ENCODE data around the gene ITPRIPL1.
A peak's percentile ranks its signal among the peaks of the same experiment; 100 is the strongest.

The ITPRIPL1 gene

DNA sequence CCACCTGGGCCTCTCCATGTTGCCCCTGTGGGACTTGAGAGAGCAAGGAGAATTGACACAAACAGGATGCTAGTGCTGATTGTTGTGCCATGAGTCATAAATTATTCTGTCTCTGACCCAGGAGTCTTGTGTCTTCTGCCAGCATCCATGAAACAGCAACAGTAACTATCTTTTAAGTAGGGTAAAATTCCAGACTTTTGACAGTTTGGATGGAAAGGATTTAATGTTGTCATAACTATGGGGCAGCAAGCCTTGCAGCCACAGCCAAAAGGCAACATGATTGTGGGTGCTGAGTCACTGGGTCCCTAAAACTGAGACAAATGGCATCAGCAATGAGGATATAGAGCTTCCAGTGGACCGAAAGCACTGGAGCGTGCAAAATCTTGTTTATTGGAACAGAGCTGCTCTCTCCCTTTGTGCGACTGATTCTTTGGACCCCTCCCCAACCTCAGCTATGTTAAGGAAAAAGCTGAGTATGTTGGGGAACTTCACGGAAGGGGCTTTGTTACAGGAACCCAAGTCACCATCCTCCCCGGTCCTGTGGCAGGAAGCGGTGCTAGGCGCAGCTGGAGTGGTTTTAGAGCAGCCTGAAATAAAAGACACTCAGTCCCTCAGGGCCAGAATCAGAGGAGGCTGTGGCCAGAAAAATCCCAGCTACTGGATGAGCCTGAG is 9.6 kb upstream of the ITPRIPL1 start:
- TF ChIP-seq, protein P1, sequence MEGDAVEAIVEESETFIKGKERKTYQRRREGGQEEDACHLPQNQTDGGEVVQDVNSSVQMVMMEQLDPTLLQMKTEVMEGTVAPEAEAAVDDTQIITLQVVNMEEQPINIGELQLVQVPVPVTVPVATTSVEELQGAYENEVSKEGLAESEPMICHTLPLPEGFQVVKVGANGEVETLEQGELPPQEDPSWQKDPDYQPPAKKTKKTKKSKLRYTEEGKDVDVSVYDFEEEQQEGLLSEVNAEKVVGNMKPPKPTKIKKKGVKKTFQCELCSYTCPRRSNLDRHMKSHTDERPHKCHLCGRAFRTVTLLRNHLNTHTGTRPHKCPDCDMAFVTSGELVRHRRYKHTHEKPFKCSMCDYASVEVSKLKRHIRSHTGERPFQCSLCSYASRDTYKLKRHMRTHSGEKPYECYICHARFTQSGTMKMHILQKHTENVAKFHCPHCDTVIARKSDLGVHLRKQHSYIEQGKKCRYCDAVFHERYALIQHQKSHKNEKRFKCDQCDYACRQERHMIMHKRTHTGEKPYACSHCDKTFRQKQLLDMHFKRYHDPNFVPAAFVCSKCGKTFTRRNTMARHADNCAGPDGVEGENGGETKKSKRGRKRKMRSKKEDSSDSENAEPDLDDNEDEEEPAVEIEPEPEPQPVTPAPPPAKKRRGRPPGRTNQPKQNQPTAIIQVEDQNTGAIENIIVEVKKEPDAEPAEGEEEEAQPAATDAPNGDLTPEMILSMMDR (conservative IDR thresholded peaks at IDR 0.05; ENCODE audit: low read length), result no peak
- H3K4me3 ChIP-seq (ENCODE audit: low read length), result no peak overlapping the region

DNA sequence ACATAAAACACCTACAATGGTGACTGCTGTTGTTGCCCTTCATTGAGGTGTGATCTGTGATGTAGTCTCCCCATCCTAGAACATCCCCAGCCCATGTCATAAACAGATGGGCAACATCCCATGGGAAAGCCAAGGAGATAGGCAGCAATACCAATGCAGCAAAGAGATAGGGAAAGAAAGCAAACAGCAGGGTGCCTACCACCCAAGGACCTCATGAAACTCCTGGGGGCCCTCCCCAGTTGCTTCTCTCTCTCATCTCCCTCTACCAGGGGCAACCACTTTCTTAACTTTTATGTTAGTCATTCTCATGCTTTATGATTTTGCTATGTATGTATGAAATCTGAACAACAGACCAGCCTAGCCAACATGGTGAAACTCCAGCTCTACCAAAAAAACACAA is 8.1 kb upstream of the ITPRIPL1 start:
- TF ChIP-seq, protein P1 (conservative IDR thresholded peaks at IDR 0.05; ENCODE audit: low read length), result no peak
- DNase-seq (ENCODE audit: low read depth), result no peak
- H3K4me3 ChIP-seq (ENCODE audit: low read length), result no peak overlapping the region

More for the DNA sequence above, 9.6 kb upstream of the ITPRIPL1 start:
- DNase-seq (ENCODE audit: low read depth), result peak; percentile 77

DNA sequence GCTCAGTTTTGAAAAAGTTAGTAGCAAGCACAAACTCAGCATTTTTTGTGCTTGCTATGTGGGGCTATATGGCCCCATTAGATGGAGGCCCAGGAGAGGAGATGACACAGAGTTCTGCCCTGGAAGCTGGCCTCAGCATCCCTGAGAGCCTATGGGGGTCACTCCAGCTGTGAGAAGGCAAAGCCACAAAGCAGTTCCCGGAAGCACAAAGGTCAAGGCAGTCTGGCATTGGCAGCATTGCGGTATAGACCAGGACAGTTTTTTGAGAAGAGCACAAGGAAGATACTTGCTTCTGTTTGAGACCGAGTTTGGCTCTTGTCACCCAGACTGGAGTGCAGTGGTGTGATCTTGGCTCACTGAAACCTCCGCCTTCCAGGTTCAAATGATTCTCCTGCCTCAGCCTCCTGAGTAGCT is 7.5 kb upstream of the ITPRIPL1 start:
- no peak for DNase-seq (ENCODE audit: low read depth)
- TF ChIP-seq, protein P1 (conservative IDR thresholded peaks at IDR 0.05; ENCODE audit: low read length), result no peak

DNA sequence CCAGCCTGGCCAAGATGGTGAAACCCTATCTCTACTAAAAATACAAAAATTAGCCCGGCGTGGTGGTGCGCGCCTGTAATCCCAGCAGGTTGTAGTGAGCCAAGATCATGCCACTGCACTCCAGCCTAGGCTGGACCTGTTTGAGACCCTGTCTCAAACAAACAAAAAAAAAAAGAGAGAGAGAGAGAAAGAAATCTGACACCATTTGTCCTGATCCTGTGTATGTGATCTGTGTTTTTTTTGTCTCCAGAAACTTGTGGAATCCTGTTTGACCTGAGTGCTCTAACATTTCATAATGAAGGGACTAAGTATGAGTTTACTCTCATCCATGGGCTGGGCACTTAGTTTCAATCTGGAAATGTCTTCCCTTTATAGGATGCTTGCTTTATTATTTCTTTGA is 6.4 kb upstream of the ITPRIPL1 start:
- no peak overlapping the region for H3K4me3 ChIP-seq (ENCODE audit: low read length)
- DNase-seq (ENCODE audit: low read depth), result no peak
- TF ChIP-seq, protein P1 (conservative IDR thresholded peaks at IDR 0.05; ENCODE audit: low read length), result no peak

More for the DNA sequence above, 7.5 kb upstream of the ITPRIPL1 start:
- H3K4me3 ChIP-seq (ENCODE audit: low read length), result no peak overlapping the region

DNA sequence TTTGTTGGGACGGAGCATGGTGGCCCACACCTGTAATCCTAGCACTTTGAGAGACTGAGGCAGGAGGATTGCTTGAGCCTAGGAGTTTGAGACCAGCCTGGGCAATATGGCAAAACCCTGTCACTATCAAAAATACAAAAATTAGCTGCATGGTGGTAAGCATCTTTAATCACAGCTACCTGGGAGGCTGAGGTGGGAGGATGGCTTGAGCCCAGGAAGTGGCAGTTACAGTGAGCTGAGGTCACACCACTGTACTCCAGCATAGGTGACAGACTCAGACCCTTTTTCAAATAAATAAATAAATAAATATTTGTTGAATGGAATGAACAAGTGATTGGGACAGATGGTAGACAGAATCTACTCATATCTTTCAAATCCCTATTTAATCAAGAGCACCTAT is 5.7 kb upstream of the ITPRIPL1 start:
- no peak overlapping the region for H3K4me3 ChIP-seq (ENCODE audit: low read length)
- DNase-seq (ENCODE audit: low read depth), result no peak
- TF ChIP-seq, protein P1 (conservative IDR thresholded peaks at IDR 0.05; ENCODE audit: low read length), result no peak

DNA sequence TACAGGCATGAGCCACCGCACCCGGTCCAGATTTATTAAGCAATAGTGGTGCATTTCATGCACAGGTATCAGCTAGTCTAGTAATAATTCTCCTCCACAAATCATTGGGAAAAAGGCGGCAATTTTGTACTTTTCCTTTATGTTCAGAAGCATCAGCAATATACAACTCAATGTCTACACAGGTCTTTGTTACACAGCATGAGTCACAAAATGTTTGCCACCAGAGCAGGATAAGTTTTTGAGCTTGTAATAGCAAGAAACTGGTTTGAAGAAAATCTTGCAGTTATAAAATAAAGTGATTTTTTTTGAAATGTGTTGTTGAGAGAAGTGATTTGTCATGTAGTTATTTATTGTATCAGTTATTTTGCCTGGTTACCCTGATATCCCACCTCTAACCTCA is 4.8 kb upstream of the ITPRIPL1 start:
- H3K4me3 ChIP-seq (ENCODE audit: low read length), result no peak overlapping the region
- DNase-seq (ENCODE audit: low read depth), result no peak
- TF ChIP-seq, protein P1 (conservative IDR thresholded peaks at IDR 0.05; ENCODE audit: low read length), result no peak
